GM19023 (cell line): ENCODE results near the gene PUS3.

Experiments
- ATAC-seq: cut with Tn5 transposase; IDR thresholded peaks from one replicate; pipeline ENCODE4 v1.9.1; 2021; ENCODE audit warnings: mild to moderate bottlenecking, moderate library complexity; ENCODE audit not compliant: unreplicated experiment

Gene PUS3

GRCh38 chr11:125941619-125942611 lies 38.9 kb upstream of the PUS3 start:
- ATAC-seq, result no peak

- ATAC-seq, result no peak
These were observed 38.2 kb upstream of the PUS3 start for GRCh38 chr11:125941267-125941618.

GRCh38 chr11:125940145-125940544 lies 37.1 kb upstream of the PUS3 start:
- no peak for ATAC-seq

- ATAC-seq, result no peak
These were observed 36.1 kb upstream of the PUS3 start for GRCh38 chr11:125939081-125939521.

GRCh38 chr11:125938418-125938817 lies 35.4 kb upstream of the PUS3 start:
- ATAC-seq, result no peak

- ATAC-seq, result no peak
These were observed 32.7 kb upstream of the PUS3 start for GRCh38 chr11:125935618-125936199.

- no peak for ATAC-seq
These were observed 32.0 kb upstream of the PUS3 start for GRCh38 chr11:125935056-125935455.

- ATAC-seq, result no peak
These were observed 31.5 kb upstream of the PUS3 start for GRCh38 chr11:125934473-125934872.

- ATAC-seq, result no peak
These were observed 30.2 kb upstream of the PUS3 start for GRCh38 chr11:125933030-125933813.

- no peak for ATAC-seq
These were observed 29.3 kb upstream of the PUS3 start for GRCh38 chr11:125932301-125932700.

GRCh38 chr11:125931668-125932067 lies 28.7 kb upstream of the PUS3 start:
- no peak for ATAC-seq

- no peak for ATAC-seq
These were observed 28.1 kb upstream of the PUS3 start for GRCh38 chr11:125931116-125931515.

- ATAC-seq, result no peak
These were observed 27.1 kb upstream of the PUS3 start for GRCh38 chr11:125930076-125930450.

- no peak for ATAC-seq
These were observed 26.6 kb upstream of the PUS3 start for GRCh38 chr11:125929445-125930075.

- no peak for ATAC-seq
These were observed 23.7 kb upstream of the PUS3 start for GRCh38 chr11:125926682-125927081.

GRCh38 chr11:125925804-125926203 lies 22.8 kb upstream of the PUS3 start:
- ATAC-seq, result no peak

- no peak for ATAC-seq
These were observed 22.3 kb upstream of the PUS3 start for GRCh38 chr11:125925247-125925740.

- ATAC-seq, result no peak
These were observed 21.5 kb upstream of the PUS3 start for GRCh38 chr11:125924384-125925007.

- no peak for ATAC-seq
These were observed 20.6 kb upstream of the PUS3 start for GRCh38 chr11:125923633-125924032.

- ATAC-seq, result no peak
These were observed 20.1 kb upstream of the PUS3 start for GRCh38 chr11:125923012-125923579.
